Measurements from ENCODE around the gene MRO. TPM values are rescaled to one million over a fixed set of nuclear protein-coding genes. Genes with fewer than 3 reads are reported as not detected.

The MRO gene
- total and polyA plus RNA-seq, 10 of the 15 experiments (the other 5 are each of a cell fraction or from before 2014, with no cell fraction given), result 0.11 to 0.18 TPM; not detected in 8

- no peak overlapping the region for H2AFZ ChIP-seq (ENCODE audit: control insufficient read depth, low read depth, low read length)
- no peak overlapping the region for H3K4me3 ChIP-seq
- no peaks in the 10 kb centered on the region for H3K4me1 ChIP-seq (ENCODE audit: control insufficient read depth, insufficient read depth, low read length)
- no peaks in the 10 kb centered on the region for H3K36me3 ChIP-seq (ENCODE audit: control insufficient read depth in 2 of 2, insufficient read depth in 2 of 2, low read length in 1 of 2)
- in situ Hi-C loops (cut with MboI), result no loop called here
- ChIA-PET SMC1A (ENCODE audit: uncharacterized antibody, unreplicated experiment) (interaction anchor here (1.2 kb wide), 1 partner anchor 33 kb away, joined by 4 read pairs; no protein-coding TSS in a partner anchor), CTCF (no interaction called here), RAD21 (ENCODE audit: unreplicated experiment) (no interaction called here), POLR2A (no interaction called here)
- no peak overlapping the region for H3K27ac ChIP-seq (ENCODE audit: control insufficient read depth, insufficient read depth)
- no peaks in the 10 kb centered on the region for H4K20me1 ChIP-seq (ENCODE audit: control insufficient read depth, insufficient read depth)
- ATAC-seq (no peak), DNase-seq (ENCODE audit: low read depth, low spot score) (no peak), FAIRE-seq (no peak)
- no peaks in the 10 kb centered on the region for H3K9me3 ChIP-seq (replicated peaks; ENCODE audit: control insufficient read depth, insufficient read depth, low read length)
- intact Hi-C loops (cut with micrococcal nuclease; ENCODE audit: unreplicated experiment), result no loop called here
- BruUV-seq (replicated peaks), result no TSS peak
- H3K79me2 ChIP-seq (ENCODE audit: control insufficient read depth, insufficient read depth, low read length), result no peaks in the 10 kb centered on the region
- no peak overlapping the region for H3K9ac ChIP-seq (ENCODE audit: control insufficient read depth, insufficient read depth, low read length)
- no peak overlapping the region for H3K4me2 ChIP-seq (ENCODE audit: control insufficient read depth, insufficient read depth)
- no peaks in the 10 kb centered on the region for H3K27me3 ChIP-seq (replicated peaks in 1 of 2; ENCODE audit: control insufficient read depth in 2 of 2, insufficient read depth in 2 of 2, low read length in 1 of 2)
- 53% methylated on average over 3 of the region's 3 CpGs for WGBS (ENCODE audit: insufficient coverage, insufficient replicate concordance, low lambda C conversion rate, missing lambda C conversion rate)
- TF ChIP-seq MLLT1 (IDR thresholded peaks at IDR 0.05), result no peak
- no peak for TF ChIP-seq ZNF217 (IDR thresholded peaks at IDR 0.05)
- TF ChIP-seq POLR2AphosphoS5 (IDR thresholded peaks at IDR 0.05; ENCODE audit: low read length), result no peak
- no peak for TF ChIP-seq E4F1 (IDR thresholded peaks at IDR 0.05; ENCODE audit: borderline replicate concordance, partially characterized antibody)
- no peak for TF ChIP-seq BCLAF1 (IDR thresholded peaks at IDR 0.05)
- no peak for TF ChIP-seq ZNF207 (IDR thresholded peaks at IDR 0.05; ENCODE audit: borderline replicate concordance)
- no peak for TF ChIP-seq CHD4 (IDR thresholded peaks at IDR 0.05)
- TF ChIP-seq CTCF (IDR thresholded peaks at IDR 0.05 in 2 of 3, conservative IDR thresholded peaks at IDR 0.05 in 1 of 3; ENCODE audit: control insufficient read depth in 2 of 3, extremely low read depth in 1 of 3, insufficient read depth in 1 of 3, low read depth in 3 of 3, low read length in 3 of 3), result no peak
- no peak for TF ChIP-seq CEBPZ (IDR thresholded peaks at IDR 0.05; ENCODE audit: low read depth, low read length)
- TF ChIP-seq SUPT20H (IDR thresholded peaks at IDR 0.05; ENCODE audit: borderline replicate concordance, control insufficient read depth, low read depth, low read length), result no peak
Measured at GRCh38 chr18:50849419-50849821, 29.6 kb upstream of the MRO start.
